GM23338 (cell line): Measurements from ENCODE around the gene PAGE4.

Experiments used
- EZH2 ChIP-seq: fragments of 200-600 bp; sonication (generic); IDR thresholded peaks from one replicate; pipeline ENCODE4 v1.8.0; 2017; ENCODE audit warnings: antibody characterized with exemption, mild to moderate bottlenecking, low read depth; ENCODE audit not compliant: unreplicated experiment
- POLR2AphosphoS5 ChIP-seq: IDR thresholded peaks from 2 replicates; pipeline ENCODE4 v1.6.1; 2016; ENCODE audit warnings: antibody characterized with exemption, low read depth
- STAT1 ChIP-seq: IDR thresholded peaks from one replicate; pipeline ENCODE4 v1.6.1; 2016; ENCODE audit warnings: antibody characterized with exemption; ENCODE audit not compliant: unreplicated experiment
- TF ChIP-seq, protein P1 (sequence below), 2 experiments: fragments of 200-600 bp in 1 of 2; sonication (generic) in 1 of 2; conservative IDR thresholded peaks; 2 replicates each; pipeline versions ENCODE4 v1.5.1 to v1.6.1; 2016 to 2017; ENCODE audit warnings: antibody characterized with exemption in 2 of 2, low read depth in 2 of 2, mild to moderate bottlenecking in 2 of 2, moderate library complexity in 1 of 2

DNA sequence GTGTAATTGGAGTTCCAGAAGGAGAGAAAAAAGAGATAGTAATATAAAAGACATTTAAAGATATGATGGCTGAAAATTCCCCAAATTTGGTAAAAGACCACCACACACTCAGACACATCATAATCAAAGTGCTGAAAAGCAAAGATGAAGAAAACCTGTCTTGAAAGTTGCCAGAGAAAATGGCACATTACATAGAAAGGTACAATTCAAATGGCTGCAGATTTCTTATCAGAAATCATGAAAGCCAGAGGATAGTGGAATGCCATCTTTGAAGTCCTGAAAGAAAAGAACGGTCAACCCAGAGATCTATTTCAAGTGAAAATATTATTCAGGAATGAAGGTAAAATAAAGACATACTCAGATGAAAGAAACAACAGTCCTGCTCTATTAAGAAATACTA lies 29.3 kb upstream of the PAGE4 start:
- no peak for TF ChIP-seq EZH2
- TF ChIP-seq, protein P1, sequence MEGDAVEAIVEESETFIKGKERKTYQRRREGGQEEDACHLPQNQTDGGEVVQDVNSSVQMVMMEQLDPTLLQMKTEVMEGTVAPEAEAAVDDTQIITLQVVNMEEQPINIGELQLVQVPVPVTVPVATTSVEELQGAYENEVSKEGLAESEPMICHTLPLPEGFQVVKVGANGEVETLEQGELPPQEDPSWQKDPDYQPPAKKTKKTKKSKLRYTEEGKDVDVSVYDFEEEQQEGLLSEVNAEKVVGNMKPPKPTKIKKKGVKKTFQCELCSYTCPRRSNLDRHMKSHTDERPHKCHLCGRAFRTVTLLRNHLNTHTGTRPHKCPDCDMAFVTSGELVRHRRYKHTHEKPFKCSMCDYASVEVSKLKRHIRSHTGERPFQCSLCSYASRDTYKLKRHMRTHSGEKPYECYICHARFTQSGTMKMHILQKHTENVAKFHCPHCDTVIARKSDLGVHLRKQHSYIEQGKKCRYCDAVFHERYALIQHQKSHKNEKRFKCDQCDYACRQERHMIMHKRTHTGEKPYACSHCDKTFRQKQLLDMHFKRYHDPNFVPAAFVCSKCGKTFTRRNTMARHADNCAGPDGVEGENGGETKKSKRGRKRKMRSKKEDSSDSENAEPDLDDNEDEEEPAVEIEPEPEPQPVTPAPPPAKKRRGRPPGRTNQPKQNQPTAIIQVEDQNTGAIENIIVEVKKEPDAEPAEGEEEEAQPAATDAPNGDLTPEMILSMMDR (conservative IDR thresholded peaks at IDR 0.05; ENCODE audit: low read depth in 2 of 2), result no peak
- no peak for TF ChIP-seq POLR2AphosphoS5
- TF ChIP-seq STAT1, result no peak
